ENCODE data around the gene BCAS3.

GRCh38 chr17:61259360-61259759 is 581.7 kb downstream of the BCAS3 start:
- TF ChIP-seq POLR2A (IDR thresholded peaks at IDR 0.05; ENCODE audit: low read depth, low read length) = no peak
- no peak for TF ChIP-seq POLR2AphosphoS5 (IDR thresholded peaks at IDR 0.05; ENCODE audit: low read depth, low read length)
